ENCODE measurements around the gene LSM14A.
A peak's percentile ranks its signal among the peaks of the same experiment; 100 is the strongest.

LSM14A gene

DNA sequence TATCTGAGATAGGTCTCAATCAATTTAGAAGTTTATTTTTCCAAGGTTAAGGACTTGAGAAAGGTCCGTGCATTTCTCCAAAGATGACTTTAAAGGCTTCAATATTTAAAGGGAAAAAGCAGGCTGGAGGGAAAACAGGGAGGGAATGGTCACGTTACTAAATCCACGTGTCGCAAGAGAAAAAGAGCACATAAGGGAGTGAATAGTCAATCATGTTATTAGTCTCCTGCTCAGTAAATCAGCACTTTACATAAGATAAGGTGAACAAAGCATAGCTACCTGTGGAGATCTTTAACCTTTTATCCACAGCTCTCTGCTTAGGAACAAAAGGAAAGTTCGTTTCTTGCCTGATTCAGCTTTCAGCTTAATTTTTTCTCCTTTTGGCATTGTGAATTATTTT is 31.3 kb upstream of the LSM14A start:
- ChIA-PET POLR2A (no interaction called here), CTCF (interaction anchor here (0.9 to 1.3 kb wide), 4 partner anchors 14 to 22 kb away, joined by 3 to 5 read pairs (median 4); no protein-coding TSS in a partner anchor)
- TF ChIP-seq, protein P1, sequence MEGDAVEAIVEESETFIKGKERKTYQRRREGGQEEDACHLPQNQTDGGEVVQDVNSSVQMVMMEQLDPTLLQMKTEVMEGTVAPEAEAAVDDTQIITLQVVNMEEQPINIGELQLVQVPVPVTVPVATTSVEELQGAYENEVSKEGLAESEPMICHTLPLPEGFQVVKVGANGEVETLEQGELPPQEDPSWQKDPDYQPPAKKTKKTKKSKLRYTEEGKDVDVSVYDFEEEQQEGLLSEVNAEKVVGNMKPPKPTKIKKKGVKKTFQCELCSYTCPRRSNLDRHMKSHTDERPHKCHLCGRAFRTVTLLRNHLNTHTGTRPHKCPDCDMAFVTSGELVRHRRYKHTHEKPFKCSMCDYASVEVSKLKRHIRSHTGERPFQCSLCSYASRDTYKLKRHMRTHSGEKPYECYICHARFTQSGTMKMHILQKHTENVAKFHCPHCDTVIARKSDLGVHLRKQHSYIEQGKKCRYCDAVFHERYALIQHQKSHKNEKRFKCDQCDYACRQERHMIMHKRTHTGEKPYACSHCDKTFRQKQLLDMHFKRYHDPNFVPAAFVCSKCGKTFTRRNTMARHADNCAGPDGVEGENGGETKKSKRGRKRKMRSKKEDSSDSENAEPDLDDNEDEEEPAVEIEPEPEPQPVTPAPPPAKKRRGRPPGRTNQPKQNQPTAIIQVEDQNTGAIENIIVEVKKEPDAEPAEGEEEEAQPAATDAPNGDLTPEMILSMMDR (IDR thresholded peaks at IDR 0.05; ENCODE audit: insufficient read depth, low read length, missing control alignments): no peak
- no peak for DNase-seq (ENCODE audit: low read depth, low spot score)
- H3K4me3 ChIP-seq (ENCODE audit: low read depth, low read length): no peak overlapping the region

GRCh38 chr19:34142440-34142839 is 29.9 kb upstream of the LSM14A start:
- H3K4me3 ChIP-seq (ENCODE audit: low read depth, low read length): no peak overlapping the region
- TF ChIP-seq, protein P1 (IDR thresholded peaks at IDR 0.05; ENCODE audit: insufficient read depth, low read length, missing control alignments): no peak
- ChIA-PET CTCF (interaction anchor here (1.5 to 4.5 kb wide), 3 partner anchors 15 to 364 kb away, joined by 6 to 58 read pairs (median 19); no protein-coding TSS in a partner anchor), POLR2A (interaction anchor here (0.7 kb wide), 1 partner anchor 29 kb away, joined by 3 read pairs; no protein-coding TSS in a partner anchor)
- DNase-seq (ENCODE audit: low read depth, low spot score): no peak

- no peak overlapping the region for H3K4me3 ChIP-seq (ENCODE audit: low read depth, low read length)
- ChIA-PET POLR2A (interaction anchor here (1.5 kb wide), 1 partner anchor 27 kb away, joined by 5 read pairs; the partner anchor contains the start of gene LSM14A), CTCF (interaction anchor here (0.7 to 5.2 kb wide), 22 partner anchors 10 to 368 kb away, joined by 3 to 58 read pairs (median 5); no protein-coding TSS in a partner anchor)
- TF ChIP-seq, protein P1 (IDR thresholded peaks at IDR 0.05; ENCODE audit: insufficient read depth, low read length, missing control alignments): peak; percentile 64
- no peak for DNase-seq (ENCODE audit: low read depth, low spot score)
Measured at GRCh38 chr19:34145741-34146202, 26.5 kb upstream of the LSM14A start.

GRCh38 chr19:34148658-34149185 is 23.6 kb upstream of the LSM14A start:
- TF ChIP-seq, protein P1 (IDR thresholded peaks at IDR 0.05; ENCODE audit: insufficient read depth, low read length, missing control alignments): no peak
- CTCF ChIA-PET: interaction anchor here (0.7 to 2.2 kb wide), 5 partner anchors 9 to 369 kb away, joined by 3 to 8 read pairs (median 5); no protein-coding TSS in a partner anchor
- DNase-seq (ENCODE audit: low read depth, low spot score): no peak
- POLR2A ChIA-PET: no interaction called here
- no peak overlapping the region for H3K4me3 ChIP-seq (ENCODE audit: low read depth, low read length)

DNA sequence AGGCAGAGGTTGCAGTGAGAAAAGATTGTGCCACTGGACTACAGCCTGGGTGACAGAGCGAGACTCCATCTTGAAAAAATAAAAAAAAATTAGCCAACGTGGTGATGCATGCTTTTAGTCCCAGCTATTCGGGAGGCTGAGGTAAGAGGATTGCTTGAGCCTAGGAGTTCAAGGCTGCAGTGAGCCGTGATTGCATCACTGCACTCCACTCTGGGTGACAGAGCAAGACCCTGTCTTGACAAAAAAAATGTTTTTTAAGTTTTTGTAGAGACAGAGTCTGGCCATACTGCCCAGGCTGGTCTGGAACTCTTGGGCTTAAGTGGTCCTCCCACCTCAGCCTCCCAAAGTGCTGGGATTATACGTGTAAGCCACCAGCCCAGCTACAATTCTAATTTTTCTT is 22.4 kb upstream of the LSM14A start:
- no peak overlapping the region for H3K4me3 ChIP-seq (ENCODE audit: low read depth, low read length)
- no peak for DNase-seq (ENCODE audit: low read depth, low spot score)
- CTCF ChIA-PET: interaction anchor here (1.2 to 2.0 kb wide), 3 partner anchors 10 to 30 kb away, joined by 3 to 5 read pairs (median 5); no protein-coding TSS in a partner anchor
- POLR2A ChIA-PET: no interaction called here
- TF ChIP-seq, protein P1 (IDR thresholded peaks at IDR 0.05; ENCODE audit: insufficient read depth, low read length, missing control alignments): no peak

DNA sequence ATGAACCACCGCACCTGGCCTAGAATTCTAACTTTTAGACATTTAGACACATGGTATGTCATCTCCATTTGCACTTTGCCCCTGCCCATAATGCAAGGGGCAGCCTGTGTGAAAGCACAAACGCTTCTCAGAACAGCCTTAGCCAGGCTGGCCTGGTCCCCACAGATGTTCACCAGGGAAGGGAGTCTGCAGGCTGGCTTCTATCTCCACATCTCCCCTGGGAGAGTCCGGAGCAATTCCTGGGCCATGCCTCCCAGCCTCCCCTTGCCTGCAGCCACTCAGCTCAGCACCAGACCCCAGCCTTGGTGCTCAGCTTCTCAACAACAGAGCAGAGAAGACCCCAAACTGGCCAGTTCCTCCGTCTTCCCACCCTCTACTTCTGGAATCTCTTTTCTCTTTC is 21.7 kb upstream of the LSM14A start:
- no peak overlapping the region for H3K4me3 ChIP-seq (ENCODE audit: low read depth, low read length)
- ChIA-PET POLR2A (no interaction called here), CTCF (interaction anchor here (1.2 kb wide), 2 partner anchors 14 to 109 kb away, joined by 3 to 4 read pairs; no protein-coding TSS in a partner anchor)
- DNase-seq (ENCODE audit: low read depth, low spot score): no peak
- TF ChIP-seq, protein P1 (IDR thresholded peaks at IDR 0.05; ENCODE audit: insufficient read depth, low read length, missing control alignments): no peak
